ENCODE data around the gene ARHGAP22. TPM values are rescaled to one million over a fixed set of nuclear protein-coding genes. Genes with fewer than 3 reads are reported as not detected.

Gene ARHGAP22
- total and polyA plus RNA-seq, 4 donors = 0.23 to 2.3 (median 0.54) TPM

- H3K4me1 ChIP-seq (ENCODE audit: control insufficient read depth in 4 of 4, insufficient read depth in 4 of 4, low read length in 3 of 4) = no peaks in the 10 kb centered on the region
- no peaks in the 10 kb centered on the region for H3K9me3 ChIP-seq (ENCODE audit: control insufficient read depth in 4 of 4, low read length in 3 of 4)
- H3K9ac ChIP-seq (ENCODE audit: low read depth in 1 of 2, low read length in 2 of 2) = no peak overlapping the region
- no peaks in the 10 kb centered on the region for H3K36me3 ChIP-seq (ENCODE audit: control insufficient read depth in 4 of 4, insufficient read depth in 3 of 4, low read depth in 1 of 4, low read length in 3 of 4)
- H3K27ac ChIP-seq (ENCODE audit: low read depth in 1 of 2, low read length in 2 of 2) = no peak overlapping the region
- no peak overlapping the region for H3K4me3 ChIP-seq (ENCODE audit: low read depth in 1 of 3, low read length in 3 of 3)
- H3K27me3 ChIP-seq (ENCODE audit: control insufficient read depth in 4 of 4, insufficient read depth in 4 of 4, low read length in 3 of 4) = no peaks in the 10 kb centered on the region
- 88% methylated on average over 10 of the region's 10 CpGs for WGBS
- DNase-seq (ENCODE audit: low spot score) = no peak
- TF ChIP-seq FOXA2 (IDR thresholded peaks at IDR 0.05) (no peak), GABPA (IDR thresholded peaks at IDR 0.05 in 1 of 2, conservative IDR thresholded peaks at IDR 0.05 in 1 of 2) (no peak), ZBTB33 (IDR thresholded peaks at IDR 0.05) (no peak), FOXA1 (IDR thresholded peaks at IDR 0.05) (no peak), CTCF (IDR thresholded peaks at IDR 0.05; ENCODE audit: low read depth, low read length, missing input control) (no peak), ATF3 (IDR thresholded peaks at IDR 0.05) (no peak), SP1 (IDR thresholded peaks at IDR 0.05) (no peak), NR2F2 (IDR thresholded peaks at IDR 0.05) (no peak), RAD21 (IDR thresholded peaks at IDR 0.05) (no peak), EGR1 (IDR thresholded peaks at IDR 0.05; ENCODE audit: low read depth in 2 of 2) (no peak)
Observed at GRCh38 chr10:48547061-48547895, 57.6 kb downstream of the ARHGAP22 start.

GRCh38 chr10:48545462-48546145, 59.3 kb downstream of the ARHGAP22 start:
- DNase-seq (ENCODE audit: low spot score) = no peak
- Histone ChIP-seq H3K4me3 (ENCODE audit: low read depth in 1 of 3, low read length in 3 of 3) (no peak overlapping the region), H3K4me1 (ENCODE audit: control insufficient read depth in 4 of 4, insufficient read depth in 4 of 4, low read length in 3 of 4) (no peaks in the 10 kb centered on the region), H3K9ac (ENCODE audit: low read depth in 1 of 2, low read length in 2 of 2) (no peak overlapping the region), H3K27ac (ENCODE audit: low read depth in 1 of 2, low read length in 2 of 2) (no peak overlapping the region), H3K36me3 (ENCODE audit: control insufficient read depth in 4 of 4, insufficient read depth in 3 of 4, low read depth in 1 of 4, low read length in 3 of 4) (no peaks in the 10 kb centered on the region), H3K9me3 (ENCODE audit: control insufficient read depth in 4 of 4, low read length in 3 of 4) (no peaks in the 10 kb centered on the region), H3K27me3 (ENCODE audit: control insufficient read depth in 4 of 4, insufficient read depth in 4 of 4, low read length in 3 of 4) (no peaks in the 10 kb centered on the region)
- no peak for TF ChIP-seq CTCF (IDR thresholded peaks at IDR 0.05; ENCODE audit: low read depth, low read length, missing input control)
- no peak for TF ChIP-seq REST (IDR thresholded peaks at IDR 0.05)
- TF ChIP-seq RXRA (IDR thresholded peaks at IDR 0.05) = no peak
- TF ChIP-seq FOXA1 (IDR thresholded peaks at IDR 0.05) = no peak
- TF ChIP-seq YY1 (IDR thresholded peaks at IDR 0.05) = no peak
- no peak for TF ChIP-seq ATF3 (IDR thresholded peaks at IDR 0.05)
- no peak for TF ChIP-seq GABPA (IDR thresholded peaks at IDR 0.05 in 1 of 2, conservative IDR thresholded peaks at IDR 0.05 in 1 of 2)
- TF ChIP-seq ZBTB33 (IDR thresholded peaks at IDR 0.05) = no peak
- no peak for TF ChIP-seq SP1 (IDR thresholded peaks at IDR 0.05)
- no peak for TF ChIP-seq TAF1 (conservative IDR thresholded peaks at IDR 0.05)
- TF ChIP-seq HNF4A (conservative IDR thresholded peaks at IDR 0.05) = no peak
- no peak for TF ChIP-seq FOXA2 (IDR thresholded peaks at IDR 0.05)
- TF ChIP-seq JUND (IDR thresholded peaks at IDR 0.05) = no peak
- TF ChIP-seq RAD21 (IDR thresholded peaks at IDR 0.05) = no peak
- TF ChIP-seq NR2F2 (IDR thresholded peaks at IDR 0.05) = no peak
- no peak for TF ChIP-seq EGR1 (IDR thresholded peaks at IDR 0.05; ENCODE audit: low read depth in 2 of 2)
- WGBS = 90% methylated on average over 14 of the region's 14 CpGs
